Measurements from ENCODE around the gene STXBP1. TPM values are rescaled to one million over a fixed set of nuclear protein-coding genes. Genes with fewer than 3 reads are reported as not detected.

STXBP1 gene
- total and polyA plus RNA-seq, 2 donors, result 2.7 to 10.2 TPM

DNA sequence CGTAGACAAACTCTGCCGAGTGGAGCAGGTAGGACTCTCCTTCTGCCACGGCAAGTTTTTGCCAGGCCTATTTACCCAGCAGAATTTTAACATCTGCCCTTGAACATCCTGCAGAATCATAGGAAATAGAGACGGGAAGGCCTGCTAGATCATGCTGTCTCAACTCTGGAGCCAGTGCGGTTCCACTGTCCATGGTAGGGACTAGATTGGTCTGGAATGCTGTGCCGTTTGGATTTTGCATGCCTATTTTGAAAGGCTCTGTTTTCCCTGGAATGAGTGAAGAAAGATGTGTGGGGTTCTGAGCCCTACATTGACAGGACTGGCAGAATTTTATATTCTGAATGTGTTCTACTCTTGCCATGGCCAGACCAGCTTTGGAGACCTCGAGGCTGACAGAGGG is 61.2 kb downstream of the STXBP1 start:
- Histone ChIP-seq H3K27ac (ENCODE audit: low read depth in 1 of 2, low read length in 1 of 2) (no peak overlapping the region), H3K4me3 (ENCODE audit: low read length in 2 of 2) (no peak overlapping the region), H3K27me3 (ENCODE audit: control insufficient read depth in 2 of 2, insufficient read depth in 1 of 2, low read length in 1 of 2) (no peaks in the 10 kb centered on the region), H3K9me3 (ENCODE audit: control insufficient read depth in 2 of 2, insufficient read depth in 1 of 2, low read length in 1 of 2) (no peaks in the 10 kb centered on the region), H3K4me1 (ENCODE audit: control insufficient read depth in 2 of 2, insufficient read depth in 2 of 2, low read length in 2 of 2) (no peaks in the 10 kb centered on the region), H3K36me3 (ENCODE audit: control insufficient read depth in 2 of 2, insufficient read depth in 2 of 2, low read length in 1 of 2) (peaks cover 0 to 3% of the 10 kb centered on the region in 2 donors)
- WGBS, result 95% methylated on average over 7 of the region's 7 CpGs
- no peak for DNase-seq (ENCODE audit: low read depth in 6 of 9, low spot score in 9 of 9)

GRCh38 chr9:127676638-127677037 is 64.6 kb downstream of the STXBP1 start:
- Histone ChIP-seq H3K9me3 (ENCODE audit: control insufficient read depth in 2 of 2, insufficient read depth in 1 of 2, low read length in 1 of 2) (no peaks in the 10 kb centered on the region), H3K4me3 (ENCODE audit: low read length in 2 of 2) (no peak overlapping the region), H3K36me3 (ENCODE audit: control insufficient read depth in 2 of 2, insufficient read depth in 2 of 2, low read length in 1 of 2) (peaks cover 0 to 5% of the 10 kb centered on the region in 2 donors), H3K4me1 (ENCODE audit: control insufficient read depth in 2 of 2, insufficient read depth in 2 of 2, low read length in 2 of 2) (no peaks in the 10 kb centered on the region), H3K27ac (ENCODE audit: low read depth in 1 of 2, low read length in 1 of 2) (no peak overlapping the region), H3K27me3 (ENCODE audit: control insufficient read depth in 2 of 2, insufficient read depth in 1 of 2, low read length in 1 of 2) (no peaks in the 10 kb centered on the region)
- 94% methylated on average over 12 of the region's 12 CpGs for WGBS
- DNase-seq (ENCODE audit: low read depth in 6 of 9, low spot score in 9 of 9), result no peak

DNA sequence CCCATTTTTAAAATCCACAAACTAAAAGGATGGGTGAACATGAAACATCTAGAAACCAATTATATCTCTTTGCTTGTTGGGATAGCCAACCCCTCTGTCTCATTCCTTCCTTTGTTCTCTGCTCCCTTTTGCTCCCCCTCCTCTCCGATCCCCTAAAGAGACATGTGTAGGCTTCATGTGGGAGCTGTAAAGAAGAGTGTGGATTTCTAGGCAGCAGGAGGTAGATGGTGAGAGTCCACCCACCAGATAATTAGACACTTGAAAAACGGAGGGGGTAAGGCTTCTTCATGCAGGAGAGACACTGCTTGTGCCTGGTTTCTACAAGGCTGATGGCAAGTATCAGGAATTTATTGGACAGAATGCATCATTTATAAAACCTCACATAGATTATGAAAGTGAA is 67.4 kb downstream of the STXBP1 start:
- H3K4me3 ChIP-seq (ENCODE audit: low read length in 2 of 2), result no peak overlapping the region
- no peak overlapping the region for H3K27ac ChIP-seq (ENCODE audit: low read depth in 1 of 2, low read length in 1 of 2)
- no peaks in the 10 kb centered on the region for H3K9me3 ChIP-seq (ENCODE audit: control insufficient read depth in 2 of 2, insufficient read depth in 1 of 2, low read length in 1 of 2)
- H3K27me3 ChIP-seq (ENCODE audit: control insufficient read depth in 2 of 2, insufficient read depth in 1 of 2, low read length in 1 of 2), result no peaks in the 10 kb centered on the region
- no peaks in the 10 kb centered on the region for H3K4me1 ChIP-seq (ENCODE audit: control insufficient read depth in 2 of 2, insufficient read depth in 2 of 2, low read length in 2 of 2)
- H3K36me3 ChIP-seq (ENCODE audit: control insufficient read depth in 2 of 2, insufficient read depth in 2 of 2, low read length in 1 of 2), result peaks cover 0 to 2% of the 10 kb centered on the region in 2 donors
- no peak for DNase-seq (ENCODE audit: low read depth in 6 of 9, low spot score in 9 of 9)
- WGBS, result 96% methylated on average over 2 of the region's 2 CpGs

- H3K9me3 ChIP-seq (ENCODE audit: control insufficient read depth in 2 of 2, insufficient read depth in 1 of 2, low read length in 1 of 2), result no peaks in the 10 kb centered on the region
- H3K27ac ChIP-seq (ENCODE audit: low read depth in 1 of 2, low read length in 1 of 2), result no peak overlapping the region
- no peaks in the 10 kb centered on the region for H3K27me3 ChIP-seq (ENCODE audit: control insufficient read depth in 2 of 2, insufficient read depth in 1 of 2, low read length in 1 of 2)
- H3K36me3 ChIP-seq (ENCODE audit: control insufficient read depth in 2 of 2, insufficient read depth in 2 of 2, low read length in 1 of 2), result peaks cover 0 to 2% of the 10 kb centered on the region in 2 donors
- no peaks in the 10 kb centered on the region for H3K4me1 ChIP-seq (ENCODE audit: control insufficient read depth in 2 of 2, insufficient read depth in 2 of 2, low read length in 2 of 2)
- H3K4me3 ChIP-seq (ENCODE audit: low read length in 2 of 2), result no peak overlapping the region
- 96% methylated on average over 11 of the region's 11 CpGs for WGBS
- DNase-seq (ENCODE audit: low read depth in 6 of 9, low spot score in 9 of 9), result no peak
Observed at GRCh38 chr9:127680226-127680625, 68.1 kb downstream of the STXBP1 start.

- H3K4me1 ChIP-seq (ENCODE audit: control insufficient read depth in 2 of 2, insufficient read depth in 2 of 2, low read length in 2 of 2), result no peaks in the 10 kb centered on the region
- DNase-seq (ENCODE audit: low read depth in 6 of 9, low spot score in 9 of 9), result no peak
- 86% methylated on average over 9 of the region's 9 CpGs for WGBS
- H3K36me3 ChIP-seq (ENCODE audit: control insufficient read depth in 2 of 2, insufficient read depth in 2 of 2, low read length in 1 of 2), result peaks cover 0 to 2% of the 10 kb centered on the region in 2 donors
- no peaks in the 10 kb centered on the region for H3K9me3 ChIP-seq (ENCODE audit: control insufficient read depth in 2 of 2, insufficient read depth in 1 of 2, low read length in 1 of 2)
- no peak overlapping the region for H3K4me3 ChIP-seq (ENCODE audit: low read length in 2 of 2)
- H3K27me3 ChIP-seq (ENCODE audit: control insufficient read depth in 2 of 2, insufficient read depth in 1 of 2, low read length in 1 of 2), result no peaks in the 10 kb centered on the region
- no peak overlapping the region for H3K27ac ChIP-seq (ENCODE audit: low read depth in 1 of 2, low read length in 1 of 2)
Observed at GRCh38 chr9:127680846-127681245, 68.8 kb downstream of the STXBP1 start.

DNA sequence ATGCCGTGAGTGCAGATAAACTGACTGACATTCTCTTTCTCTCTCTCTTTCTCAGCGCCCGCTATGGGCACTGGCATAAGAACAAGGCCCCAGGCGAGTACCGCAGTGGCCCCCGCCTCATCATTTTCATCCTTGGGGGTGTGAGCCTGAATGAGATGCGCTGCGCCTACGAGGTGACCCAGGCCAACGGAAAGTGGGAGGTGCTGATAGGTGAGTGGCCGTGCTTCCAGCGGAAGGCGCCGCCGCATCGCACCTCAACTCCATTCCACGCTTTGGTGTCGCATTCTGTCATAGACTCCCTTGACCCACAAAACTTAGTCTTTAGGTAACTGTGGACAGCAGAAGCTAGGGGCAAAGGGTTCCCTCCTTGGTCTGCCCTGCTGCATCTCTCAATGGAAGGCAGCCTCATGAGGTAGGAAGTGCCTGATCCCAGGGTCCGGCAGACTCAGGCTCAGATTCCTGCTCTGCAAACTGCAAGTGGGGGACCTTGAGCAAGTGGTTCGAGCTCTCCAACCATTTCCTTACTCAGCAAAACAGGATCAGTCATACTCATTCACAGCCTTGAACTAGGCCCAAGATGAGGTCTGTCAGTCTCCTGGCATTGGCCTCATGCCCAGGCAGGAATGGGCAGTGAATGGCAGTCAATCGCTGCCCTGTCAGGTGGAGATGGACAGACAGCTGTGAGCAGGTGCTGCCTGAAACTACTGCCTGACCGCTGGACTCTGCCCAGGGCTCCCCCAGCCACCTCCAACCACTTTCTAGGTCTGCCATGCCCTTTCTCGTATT is 70.5 kb downstream of the STXBP1 start:
- Histone ChIP-seq H3K36me3 (ENCODE audit: control insufficient read depth in 2 of 2, insufficient read depth in 2 of 2, low read length in 1 of 2) (peaks cover 0 to 2% of the 10 kb centered on the region in 2 donors), H3K4me1 (ENCODE audit: control insufficient read depth in 2 of 2, insufficient read depth in 2 of 2, low read length in 2 of 2) (no peaks in the 10 kb centered on the region), H3K9me3 (ENCODE audit: control insufficient read depth in 2 of 2, insufficient read depth in 1 of 2, low read length in 1 of 2) (no peaks in the 10 kb centered on the region), H3K4me3 (ENCODE audit: low read length in 2 of 2) (no peak overlapping the region), H3K27me3 (ENCODE audit: control insufficient read depth in 2 of 2, insufficient read depth in 1 of 2, low read length in 1 of 2) (no peaks in the 10 kb centered on the region), H3K27ac (ENCODE audit: low read depth in 1 of 2, low read length in 1 of 2) (no peak overlapping the region)
- 97% methylated on average over 23 of the region's 23 CpGs for WGBS
- DNase-seq (ENCODE audit: low read depth in 6 of 9, low spot score in 9 of 9), result no peak

- no peaks in the 10 kb centered on the region for H3K9me3 ChIP-seq (ENCODE audit: control insufficient read depth in 2 of 2, insufficient read depth in 1 of 2, low read length in 1 of 2)
- 96% methylated on average over 5 of the region's 5 CpGs for WGBS
- DNase-seq (ENCODE audit: low read depth in 6 of 9, low spot score in 9 of 9), result no peak
- no peaks in the 10 kb centered on the region for H3K4me1 ChIP-seq (ENCODE audit: control insufficient read depth in 2 of 2, insufficient read depth in 2 of 2, low read length in 2 of 2)
- no peaks in the 10 kb centered on the region for H3K27me3 ChIP-seq (ENCODE audit: control insufficient read depth in 2 of 2, insufficient read depth in 1 of 2, low read length in 1 of 2)
- H3K36me3 ChIP-seq (ENCODE audit: control insufficient read depth in 2 of 2, insufficient read depth in 2 of 2, low read length in 1 of 2), result peaks cover 0 to 2% of the 10 kb centered on the region in 2 donors
- H3K4me3 ChIP-seq (ENCODE audit: low read length in 2 of 2), result no peak overlapping the region
- H3K27ac ChIP-seq (ENCODE audit: low read depth in 1 of 2, low read length in 1 of 2), result no peak overlapping the region
Observed at GRCh38 chr9:127683723-127684122, 71.6 kb downstream of the STXBP1 start.

- Histone ChIP-seq H3K9me3 (ENCODE audit: control insufficient read depth in 2 of 2, insufficient read depth in 1 of 2, low read length in 1 of 2) (no peaks in the 10 kb centered on the region), H3K36me3 (ENCODE audit: control insufficient read depth in 2 of 2, insufficient read depth in 2 of 2, low read length in 1 of 2) (no peaks in the 10 kb centered on the region), H3K4me3 (ENCODE audit: low read length in 2 of 2) (no peak overlapping the region), H3K27me3 (ENCODE audit: control insufficient read depth in 2 of 2, insufficient read depth in 1 of 2, low read length in 1 of 2) (no peaks in the 10 kb centered on the region), H3K27ac (ENCODE audit: low read depth in 1 of 2, low read length in 1 of 2) (no peak overlapping the region), H3K4me1 (ENCODE audit: control insufficient read depth in 2 of 2, insufficient read depth in 2 of 2, low read length in 2 of 2) (no peaks in the 10 kb centered on the region)
- DNase-seq (ENCODE audit: low read depth in 6 of 9, low spot score in 9 of 9), result no peak
- 95% methylated on average over 4 of the region's 4 CpGs for WGBS
Observed at GRCh38 chr9:127684576-127684975, 72.5 kb downstream of the STXBP1 start.

- H3K4me3 ChIP-seq (ENCODE audit: low read length in 2 of 2), result no peak overlapping the region
- H3K36me3 ChIP-seq (ENCODE audit: control insufficient read depth in 2 of 2, insufficient read depth in 2 of 2, low read length in 1 of 2), result no peaks in the 10 kb centered on the region
- H3K27ac ChIP-seq (ENCODE audit: low read depth in 1 of 2, low read length in 1 of 2), result no peak overlapping the region
- no peak for DNase-seq (ENCODE audit: low read depth in 6 of 9, low spot score in 9 of 9)
- no peaks in the 10 kb centered on the region for H3K9me3 ChIP-seq (ENCODE audit: control insufficient read depth in 2 of 2, insufficient read depth in 1 of 2, low read length in 1 of 2)
- H3K27me3 ChIP-seq (ENCODE audit: control insufficient read depth in 2 of 2, insufficient read depth in 1 of 2, low read length in 1 of 2), result no peaks in the 10 kb centered on the region
- WGBS, result 97% methylated on average over 6 of the region's 6 CpGs
- H3K4me1 ChIP-seq (ENCODE audit: control insufficient read depth in 2 of 2, insufficient read depth in 2 of 2, low read length in 2 of 2), result no peaks in the 10 kb centered on the region
Observed at GRCh38 chr9:127686461-127687393, 74.7 kb downstream of the STXBP1 start.

Measured in thymus (tissue), 11 donors.